HepG2 (cell line): ENCODE measurements around the gene SCN8A. TPM values are rescaled to one million over a fixed set of nuclear protein-coding genes. Genes with fewer than 3 reads are reported as not detected.

Experiments
- ATAC-seq: fragments of 200-7000 bp; cut with Tn5 transposase; 3 replicates; pipeline ENCODE4 v1.9.1; 2020; ENCODE audit warnings: mild to moderate bottlenecking, moderate library complexity
- BruUV-seq: library from RNA; stranded (reverse); fragments of 400-500 nt; replicated peaks from 2 replicates; lab custom pipeline; 2021; lab: Mats Ljungman, UMichigan
- CTCF ChIA-PET: fragments of 300-600 bp; formaldehyde crosslinking; extraction: SDS; loops from one replicate; lab custom pipeline; 2021; ENCODE audit warnings: low total read pairs, inconsistent platforms, low intra/inter-chr PET ratio; lab: Yijun Ruan, JAX
- POLR2A ChIA-PET: fragments of 350-600 bp; sonication (Branson Sonifier 250); formaldehyde crosslinking; loops from one replicate; lab custom pipeline; 2020; ENCODE audit warnings: antibody characterized with exemption, inconsistent platforms; lab: Yijun Ruan, JAX
- DNase-seq: peaks from one replicate; pipeline ENCODE4 v3.0.0-alpha.2; 2015; ENCODE audit warnings: low spot score
- FAIRE-seq: peaks from 3 replicates; lab custom pipeline; 2011; peaks lifted over from hg19 to GRCh38; lab: Jason Lieb, UNC
- H2AFZ ChIP-seq: one replicate; pipeline ENCODE4 v1.6.1; 2011; ENCODE audit warnings: low read length, inconsistent platforms
- H3K27ac ChIP-seq: fragments of 300-600 bp; 3 replicates; pipeline ENCODE4 v1.8.0; 2011; ENCODE audit warnings: mixed run types, mild to moderate bottlenecking, mixed read lengths, low read length, inconsistent platforms; ENCODE audit not compliant: insufficient read depth; ENCODE audit errors: extremely low read length
- H3K27me3 ChIP-seq, 2 experiments: fragments of 200-600 bp in 1 of 2; 2 replicates in 1 of 2; 3 replicates in 1 of 2; pipeline versions ENCODE4 v1.6.0 to v1.8.0; 2011; ENCODE audit warnings: low read length in 2 of 2, mild to moderate bottlenecking in 2 of 2, moderate library complexity in 2 of 2, inconsistent platforms in 1 of 2; ENCODE audit not compliant: insufficient read depth in 2 of 2, control insufficient read depth in 1 of 2
- H3K36me3 ChIP-seq, 2 experiments: fragments of 200-600 bp in 1 of 2; replicated peaks in 1 of 2; 2 replicates in 1 of 2; 3 replicates in 1 of 2; pipeline versions ENCODE4 v1.5.1 to v1.8.0; 2011; ENCODE audit warnings: low read length in 2 of 2, inconsistent platforms in 1 of 2; ENCODE audit not compliant: insufficient read depth in 2 of 2, control insufficient read depth in 1 of 2
- H3K4me1 ChIP-seq: 2 replicates; pipeline ENCODE4 v1.5.1; 2012; ENCODE audit warnings: low read length, inconsistent platforms; ENCODE audit not compliant: insufficient read depth
- H3K4me2 ChIP-seq: 2 replicates; pipeline ENCODE4 v1.6.0; 2011; ENCODE audit warnings: low read depth, low read length, inconsistent platforms
- H3K4me3 ChIP-seq, 3 experiments: fragments of 200-600 bp in 1 of 3; sonication (generic), shearing (Covaris generic) in 1 of 3; replicated peaks in 1 of 3; 2 replicates each; pipeline ENCODE4 v1.5.1; 2011 to 2016; ENCODE audit warnings: low read length in 3 of 3, inconsistent platforms in 2 of 3, low read depth in 2 of 3, mild to moderate bottlenecking in 2 of 3, control low read depth in 1 of 3, mixed read lengths in 1 of 3; ENCODE audit not compliant: insufficient read depth in 1 of 3
- H3K79me2 ChIP-seq: one replicate; pipeline ENCODE4 v1.6.1; 2011; ENCODE audit warnings: low read length, inconsistent platforms; ENCODE audit not compliant: insufficient read depth
- H3K9ac ChIP-seq: 2 replicates; pipeline ENCODE4 v1.6.0; 2011; ENCODE audit warnings: mild to moderate bottlenecking, low read depth, low read length, inconsistent platforms; ENCODE audit not compliant: insufficient read depth
- H3K9me3 ChIP-seq: 2 replicates; pipeline ENCODE4 v1.5.1; 2012; ENCODE audit warnings: mild to moderate bottlenecking, low read length
- H4K20me1 ChIP-seq: 2 replicates; pipeline ENCODE4 v1.6.0; 2011; ENCODE audit warnings: inconsistent platforms, mild to moderate bottlenecking, low read length, moderate library complexity; ENCODE audit not compliant: insufficient read depth
- ARHGAP35 ChIP-seq: sonication (generic); formaldehyde crosslinking; IDR thresholded peaks from 2 replicates; pipeline ENCODE4 v1.9.0; 2022; ENCODE audit warnings: mild to moderate bottlenecking, inconsistent platforms, moderate library complexity, missing genetic modification reagents, borderline replicate concordance
- CC2D1A ChIP-seq: sonication (generic); formaldehyde crosslinking; IDR thresholded peaks from 2 replicates; pipeline ENCODE4 v1.8.1; 2023; ENCODE audit warnings: mild to moderate bottlenecking, missing genetic modification reagents
- GPN1 ChIP-seq: sonication (generic); formaldehyde crosslinking; IDR thresholded peaks from 2 replicates; pipeline ENCODE4 v1.5.1; 2020; ENCODE audit warnings: missing genetic modification reagents, borderline replicate concordance
- NFYB ChIP-seq: sonication (generic); formaldehyde crosslinking; IDR thresholded peaks from 2 replicates; pipeline ENCODE4 v1.4.0; 2020; ENCODE audit warnings: missing genetic modification reagents
- NR0B2 ChIP-seq: sonication (generic); formaldehyde crosslinking; IDR thresholded peaks from 2 replicates; pipeline ENCODE4 v1.4.0; 2020; ENCODE audit warnings: mild to moderate bottlenecking, missing genetic modification reagents
- PAXIP1 ChIP-seq: sonication (generic); formaldehyde crosslinking; conservative IDR thresholded peaks from 2 replicates; pipeline ENCODE4 v1.4.0; 2020; ENCODE audit warnings: mild to moderate bottlenecking, missing genetic modification reagents, moderate library complexity
- POLR2AphosphoS5 ChIP-seq: IDR thresholded peaks from 2 replicates; pipeline ENCODE4 v1.6.1; 2012; ENCODE audit warnings: low read depth, low read length
- REL ChIP-seq: sonication (generic); formaldehyde crosslinking; conservative IDR thresholded peaks from 2 replicates; pipeline ENCODE4 v1.8.0; 2022; ENCODE audit warnings: mild to moderate bottlenecking, missing genetic modification reagents, moderate library complexity
- REPIN1 ChIP-seq: sonication (generic); formaldehyde crosslinking; IDR thresholded peaks from 2 replicates; pipeline ENCODE4 v1.8.0; 2022; ENCODE audit warnings: missing genetic modification reagents, low read depth, mild to moderate bottlenecking, borderline replicate concordance
- SMAD9 ChIP-seq: sonication (generic); formaldehyde crosslinking; IDR thresholded peaks from 2 replicates; pipeline ENCODE4 v1.5.1; 2020; ENCODE audit warnings: mild to moderate bottlenecking, missing genetic modification reagents
- STAG1 ChIP-seq: sonication (generic); formaldehyde crosslinking; IDR thresholded peaks from 2 replicates; pipeline ENCODE4 v1.4.0; 2020; ENCODE audit warnings: missing genetic modification reagents
- TFDP1 ChIP-seq: IDR thresholded peaks from 2 replicates; pipeline ENCODE4 v1.6.1; 2016; ENCODE audit warnings: missing compliant biosample characterization, missing genetic modification reagents, borderline replicate concordance
- ZNF557 ChIP-seq: sonication (generic); formaldehyde crosslinking; IDR thresholded peaks from 2 replicates; pipeline ENCODE4 v1.4.0; 2020; ENCODE audit warnings: missing genetic modification reagents
- ZNF567 ChIP-seq: sonication (generic); formaldehyde crosslinking; IDR thresholded peaks from 2 replicates; pipeline ENCODE4 v1.8.1; 2023; ENCODE audit warnings: mild to moderate bottlenecking, missing genetic modification reagents, borderline replicate concordance
- ZNF670 ChIP-seq: sonication (generic); formaldehyde crosslinking; IDR thresholded peaks from 2 replicates; pipeline ENCODE4 v1.8.0; 2022; ENCODE audit warnings: mild to moderate bottlenecking, missing genetic modification reagents, borderline replicate concordance
- ZNF781 ChIP-seq: sonication (generic); formaldehyde crosslinking; IDR thresholded peaks from 2 replicates; pipeline ENCODE4 v1.5.1; 2020; ENCODE audit warnings: borderline replicate concordance, mild to moderate bottlenecking, missing genetic modification reagents; ENCODE audit errors: not compliant biosample characterization
- ZSCAN29 ChIP-seq: sonication (generic); formaldehyde crosslinking; conservative IDR thresholded peaks from 2 replicates; pipeline ENCODE4 v1.4.0; 2020; ENCODE audit warnings: mild to moderate bottlenecking, missing genetic modification reagents
- WGBS: methylation state at CpG from one replicate; pipeline ENCODE4 v1.1.6; 2017; ENCODE audit warnings: low lambda C conversion rate; 5-methylcytosine and 5-hydroxymethylcytosine counted together
- in situ Hi-C: cut with HindIII; loops from 2 replicates; pipeline ENCODE4 v1.10.0; 2017; ENCODE audit warnings: low pct_unique_long_range_greater_than_20kb; ENCODE audit not compliant: extremely low pct_ligation_motif_present
- intact Hi-C: fragments of 100-400 bp; cut with micrococcal nuclease; formaldehyde crosslinking; loops from one replicate; pipeline ENCODE4 v1.10.0; 2022; ENCODE audit not compliant: unreplicated experiment
- polyA plus RNA-seq, 8 experiments: library from polyadenylated mRNA; depleted of rRNA in 3 of 8; stranded (reverse) in 7 of 8; unstranded in 1 of 8; fragments of >200 nt; fragmentation: Illumina TruSeq in 4 of 8; extraction: Trizol in 4 of 8; gene quantifications; 2 replicates each; pipeline versions ENCODE4 v1.2.1 to v1.2.3, GENCODE V29; 2011 to 2016; ENCODE audit warnings: low read depth in 4 of 8, missing spikeins in 1 of 8, mixed read lengths in 1 of 8; ENCODE audit not compliant: insufficient read depth in 1 of 8
- total RNA-seq, 5 experiments: library from RNA; depleted of rRNA; stranded (reverse); fragments of >200 nt; fragmentation: Illumina TruSeq; extraction: Trizol; gene quantifications; 2 replicates each; pipeline ENCODE4 v1.2.3, GENCODE V29; 2016; ENCODE audit warnings: low read depth in 1 of 5

The SCN8A gene
- total and polyA plus RNA-seq, 2 of the 13 experiments (the other 11 are each of a cell fraction or from before 2014, with no cell fraction given), result 0.57 to 1.4 TPM

GRCh38 chr12:51821440-51822260 is 230.6 kb downstream of the SCN8A start:
- no peaks in the 10 kb centered on the region for H3K36me3 ChIP-seq
- H3K4me1 ChIP-seq, result no peaks in the 10 kb centered on the region
- no peak overlapping the region for H2AFZ ChIP-seq
- CTCF ChIA-PET, result no interaction called here
- BruUV-seq, result no TSS peak
- TF ChIP-seq TFDP1 (no peak), ARHGAP35 (CRISPR knock-in tag) (no peak), ZSCAN29 (no peak), ZNF781 (CRISPR knock-in tag) (no peak), CC2D1A (CRISPR knock-in tag) (no peak), REPIN1 (CRISPR knock-in tag) (no peak), NFYB (CRISPR knock-in tag) (no peak), ZNF567 (CRISPR knock-in tag) (no peak), PAXIP1 (no peak), SMAD9 (CRISPR knock-in tag) (no peak), GPN1 (CRISPR knock-in tag) (no peak), ZNF670 (CRISPR knock-in tag) (no peak), ZNF557 (CRISPR knock-in tag) (no peak), STAG1 (CRISPR knock-in tag) (no peak), POLR2AphosphoS5 (no peak), NR0B2 (CRISPR knock-in tag) (no peak), REL (no peak)
- no peaks in the 10 kb centered on the region for H3K79me2 ChIP-seq
- no peak overlapping the region for H3K4me3 ChIP-seq
- H3K27me3 ChIP-seq, result no peaks in the 10 kb centered on the region
- DNase-seq (no peak), ATAC-seq (no peak), FAIRE-seq (no peak)
- H3K9me3 ChIP-seq, result no peaks in the 10 kb centered on the region
- no peak overlapping the region for H3K4me2 ChIP-seq
- WGBS, result 96% methylated on average over 62 of the region's 101 CpGs
- POLR2A ChIA-PET, result no interaction called here
- H3K27ac ChIP-seq, result no peak overlapping the region
- H4K20me1 ChIP-seq, result no peaks in the 10 kb centered on the region
- H3K9ac ChIP-seq, result no peak overlapping the region
- in situ Hi-C loops, result no loop called here
- intact Hi-C loops, result no loop called here
